GM12878 (cell line): ENCODE data around the gene PIP4K2A. TPM values are rescaled to one million over a fixed set of nuclear protein-coding genes. Genes with fewer than 3 reads are reported as not detected.

ENCODE experiments used
- ATAC-seq: fragments of 200-7000 bp; cut with Tn5 transposase; 3 replicates; pipeline ENCODE4 v1.9.1; 2020; ENCODE audit warnings: mild to moderate bottlenecking, moderate library complexity
- BruUV-seq: library from RNA; stranded (reverse); fragments of 400-500 nt; replicated peaks from 2 replicates; lab custom pipeline; 2021; lab: Mats Ljungman, UMichigan
- CTCF ChIA-PET: fragments of 300-600 bp; sonication (Branson Sonifier 250); formaldehyde crosslinking; extraction: SDS; loops from one replicate; lab custom pipeline; 2021; ENCODE audit warnings: inconsistent platforms; lab: Yijun Ruan, JAX
- POLR2A ChIA-PET: fragments of 350-600 bp; formaldehyde crosslinking; extraction: SDS; loops from one replicate; lab custom pipeline; 2021; ENCODE audit warnings: inconsistent platforms; lab: Charles Lee
- RAD21 ChIA-PET: fragments of 300-600 bp; sonication (Branson Sonifier 250); formaldehyde crosslinking; loops from one replicate; lab custom pipeline; 2023; ENCODE audit warnings: antibody characterized with exemption; ENCODE audit not compliant: unreplicated experiment; lab: Charles Lee
- SMC1A ChIA-PET: fragments of 300-600 bp; sonication (Branson Sonifier 250); formaldehyde crosslinking; loops from one replicate; lab custom pipeline; 2023; ENCODE audit not compliant: unreplicated experiment, uncharacterized antibody; lab: Charles Lee
- DNase-seq: peaks from one replicate; pipeline ENCODE4 v3.0.0-alpha.2; 2011; ENCODE audit warnings: low read depth, low spot score
- FAIRE-seq: peaks from 3 replicates; lab custom pipeline; 2011; peaks lifted over from hg19 to GRCh38; lab: Jason Lieb, UNC
- H2AFZ ChIP-seq: 2 replicates; pipeline ENCODE4 v1.6.0; 2011; ENCODE audit warnings: low read depth, low read length, control low read depth; ENCODE audit not compliant: control insufficient read depth
- H3K27ac ChIP-seq: 2 replicates; pipeline ENCODE4 v1.5.1; 2011; ENCODE audit warnings: control low read depth; ENCODE audit not compliant: control insufficient read depth, insufficient read depth
- H3K27me3 ChIP-seq, 2 experiments: replicated peaks in 1 of 2; 2 replicates each; pipeline versions ENCODE4 v1.6.0 to v1.6.1; 2011; ENCODE audit warnings: low read length in 1 of 2; ENCODE audit not compliant: control insufficient read depth in 2 of 2, insufficient read depth in 2 of 2
- H3K36me3 ChIP-seq, 2 experiments: 2 replicates each; pipeline ENCODE4 v1.5.1; 2011; ENCODE audit warnings: low read length in 1 of 2; ENCODE audit not compliant: control insufficient read depth in 2 of 2, insufficient read depth in 2 of 2
- H3K4me1 ChIP-seq: 2 replicates; pipeline ENCODE4 v1.6.1; 2011; ENCODE audit warnings: mild to moderate bottlenecking, low read length, moderate library complexity, mixed read lengths; ENCODE audit not compliant: control insufficient read depth, insufficient read depth
- H3K4me2 ChIP-seq: 2 replicates; pipeline ENCODE4 v1.6.0; 2011; ENCODE audit warnings: control low read depth; ENCODE audit not compliant: control insufficient read depth, insufficient read depth
- H3K4me3 ChIP-seq: fragments of 200-600 bp; sonication (generic); 2 replicates; pipeline ENCODE4 v1.5.1; 2016
- H3K79me2 ChIP-seq: 2 replicates; pipeline ENCODE4 v1.6.0; 2011; ENCODE audit warnings: low read length; ENCODE audit not compliant: control insufficient read depth, insufficient read depth
- H3K9ac ChIP-seq: 2 replicates; pipeline ENCODE4 v1.8.0; 2011; ENCODE audit warnings: low read length, control low read depth, mixed read lengths; ENCODE audit not compliant: control insufficient read depth, insufficient read depth
- H3K9me3 ChIP-seq: replicated peaks from 3 replicates; pipeline ENCODE4 v1.5.1; 2011; ENCODE audit warnings: mild to moderate bottlenecking, low read length; ENCODE audit not compliant: control insufficient read depth, insufficient read depth
- H4K20me1 ChIP-seq: 2 replicates; pipeline ENCODE4 v1.6.0; 2011; ENCODE audit not compliant: control insufficient read depth, insufficient read depth
- CREB1 ChIP-seq: IDR thresholded peaks from 2 replicates; pipeline ENCODE4 v1.6.1; 2012; ENCODE audit warnings: low read depth, mild to moderate bottlenecking, inconsistent platforms
- EGR1 ChIP-seq, 2 experiments: IDR thresholded peaks; 1 replicate in 1 of 2; 2 replicates in 1 of 2; pipeline ENCODE4 v1.6.1; 2011 to 2012; ENCODE audit warnings: low read depth in 2 of 2, low read length in 2 of 2, borderline replicate concordance in 1 of 2, mild to moderate bottlenecking in 1 of 2, moderate library complexity in 1 of 2
- GATAD2B ChIP-seq: fragments of 450-650 bp; conservative IDR thresholded peaks from 2 replicates; pipeline ENCODE4 v1.6.1; 2017; ENCODE audit warnings: low read depth, mild to moderate bottlenecking, moderate library complexity
- HSF1 ChIP-seq: fragments of 150-350 bp; IDR thresholded peaks from 2 replicates; pipeline ENCODE4 v1.6.1; 2014; ENCODE audit warnings: mild to moderate bottlenecking, low read depth, low read length
- MEF2A ChIP-seq: IDR thresholded peaks from 2 replicates; pipeline ENCODE4 v1.6.1; 2011; ENCODE audit warnings: low read depth, mild to moderate bottlenecking, low read length, moderate library complexity; ENCODE audit not compliant: insufficient read depth
- MEF2B ChIP-seq: fragments of 450-650 bp; IDR thresholded peaks from 2 replicates; pipeline ENCODE4 v1.6.1; 2018; ENCODE audit warnings: mild to moderate bottlenecking, moderate library complexity; ENCODE audit not compliant: partially characterized antibody, poor library complexity, severe bottlenecking
- NR2F1 ChIP-seq: fragments of 450-650 bp; conservative IDR thresholded peaks from 2 replicates; pipeline ENCODE4 v1.6.1; 2017; ENCODE audit warnings: mild to moderate bottlenecking
- PAX8 ChIP-seq: fragments of 450-650 bp; IDR thresholded peaks from 2 replicates; pipeline ENCODE4 v1.6.1; 2017; ENCODE audit warnings: mild to moderate bottlenecking, moderate library complexity
- POLR2A ChIP-seq: IDR thresholded peaks from 2 replicates; pipeline ENCODE4 v1.6.1; 2011; ENCODE audit warnings: low read depth, mild to moderate bottlenecking, low read length
- RCOR1 ChIP-seq: conservative IDR thresholded peaks from 2 replicates; pipeline ENCODE4 v1.6.1; 2012; ENCODE audit warnings: low read depth, low read length, improper control_type of control experiment
- SP1 ChIP-seq: IDR thresholded peaks from one replicate; pipeline ENCODE4 v1.6.1; 2011; ENCODE audit warnings: low read depth, low read length
- SPI1 ChIP-seq: IDR thresholded peaks from 2 replicates; pipeline ENCODE4 v1.6.1; 2011; ENCODE audit warnings: low read depth, mild to moderate bottlenecking, low read length, moderate library complexity, borderline replicate concordance; ENCODE audit not compliant: insufficient read depth
- SREBF1 ChIP-seq: IDR thresholded peaks from 2 replicates; pipeline ENCODE4 v1.6.1; 2012; ENCODE audit warnings: mild to moderate bottlenecking, low read length
- SUZ12 ChIP-seq: fragments of 200-600 bp; sonication (generic); IDR thresholded peaks from one replicate; pipeline ENCODE4 v1.6.1; 2018; ENCODE audit warnings: antibody characterized with exemption, mild to moderate bottlenecking; ENCODE audit not compliant: unreplicated experiment
- TCF3 ChIP-seq: IDR thresholded peaks from 2 replicates; pipeline ENCODE4 v1.6.1; 2012; ENCODE audit warnings: low read depth, mild to moderate bottlenecking, low read length, borderline replicate concordance; ENCODE audit not compliant: insufficient read depth
- WGBS: methylation state at CpG from one replicate; pipeline ENCODE4 v1.1.6; 2016; ENCODE audit warnings: low lambda C conversion rate; ENCODE audit not compliant: insufficient replicate concordance, insufficient coverage; ENCODE audit errors: missing lambda C conversion rate; 5-methylcytosine and 5-hydroxymethylcytosine counted together
- in situ Hi-C: fragments of 300-500 bp; cut with MboI; formaldehyde crosslinking; loops from 9 replicates; pipeline ENCODE4 v1.14.3; 2018; ENCODE audit warnings: mixed read lengths
- intact Hi-C: fragments of 100-400 bp; cut with micrococcal nuclease; formaldehyde crosslinking; loops from one replicate; pipeline ENCODE4 v1.14.2; 2022; ENCODE audit not compliant: unreplicated experiment
- polyA plus RNA-seq, 11 experiments: library from polyadenylated mRNA; depleted of rRNA in 4 of 11; unstranded in 6 of 11; stranded (reverse) in 5 of 11; fragments of >200 nt; fragmentation: Nextera tagmentation in 4 of 11; fragmentation: Illumina TruSeq in 1 of 11; extraction: Ambion mirVana in 4 of 11; extraction: Trizol in 1 of 11; gene quantifications; 1 replicate in 1 of 11; 2 replicates in 10 of 11; pipeline versions ENCODE4 v1.2.1 to v1.2.3, GENCODE V29; 2011 to 2016; ENCODE audit warnings: inconsistent platforms in 2 of 11, missing spikeins in 2 of 11, low read depth in 1 of 11
- total RNA-seq, 4 experiments: library from RNA; depleted of rRNA in 3 of 4; stranded (reverse); fragments of >200 nt in 3 of 4; fragmentation: Illumina TruSeq in 1 of 4; extraction: Trizol in 1 of 4; gene quantifications; 2 replicates each; pipeline versions ENCODE4 v1.2.1 to v1.2.3, GENCODE V29; 2013 to 2021

Gene PIP4K2A
- total and polyA plus RNA-seq, 10 of the 15 experiments (the other 5 are each of a cell fraction or from before 2014, with no cell fraction given), result 54.3 to 139 (median 84.4) TPM

- Histone ChIP-seq H3K9me3 (no peaks in the 10 kb centered on the region), H3K27ac (no peak overlapping the region), H4K20me1 (no peaks in the 10 kb centered on the region), H3K79me2 (no peaks in the 10 kb centered on the region), H2AFZ (no peak overlapping the region), H3K36me3 (no peaks in the 10 kb centered on the region), H3K4me3 (no peak overlapping the region), H3K27me3 (no peaks in the 10 kb centered on the region), H3K4me1 (no peaks in the 10 kb centered on the region), H3K4me2 (no peak overlapping the region), H3K9ac (no peak overlapping the region)
- in situ Hi-C loops (no loop called here), intact Hi-C loops (no loop called here)
- ChIA-PET POLR2A (no interaction called here), SMC1A (no interaction called here), RAD21 (no interaction called here), CTCF (interaction anchor here (0.7 kb wide), 1 partner anchor 87 kb away, joined by 3 read pairs; no protein-coding TSS in a partner anchor)
- FAIRE-seq (no peak), DNase-seq (no peak), ATAC-seq (peak; percentile 86)
- no TSS peak for BruUV-seq
- 5% methylated on average over 11 of the region's 11 CpGs for WGBS
- no peak for TF ChIP-seq GATAD2B
- no peak for TF ChIP-seq RCOR1
- TF ChIP-seq SPI1, result peak; percentile 54; the same call in 1 of the 2 replicates
- TF ChIP-seq TCF3, result no peak
- no peak for TF ChIP-seq POLR2A
- TF ChIP-seq EGR1 (IDR thresholded peaks at IDR 0.05; ENCODE audit: borderline replicate concordance in 1 of 2, low read depth in 2 of 2, low read length in 2 of 2), result no peak
Measured at GRCh38 chr10:22505911-22506685, 208.3 kb downstream of the PIP4K2A start.

- CTCF ChIA-PET, result no interaction called here
- no peaks in the 10 kb centered on the region for H3K79me2 ChIP-seq
- intact Hi-C loops, result no loop called here
- SMC1A ChIA-PET, result no interaction called here
- no peaks in the 10 kb centered on the region for H3K27me3 ChIP-seq
- H3K36me3 ChIP-seq, result no peaks in the 10 kb centered on the region
- TF ChIP-seq PAX8 (no peak), MEF2B (no peak), NR2F1 (no peak), HSF1 (no peak), SP1 (no peak), MEF2A (no peak), SREBF1 (no peak), CREB1 (no peak), SUZ12 (no peak)
- no peak overlapping the region for H3K27ac ChIP-seq
- no peak overlapping the region for H2AFZ ChIP-seq
- ATAC-seq (no peak), DNase-seq (no peak), FAIRE-seq (no peak)
- BruUV-seq, result no TSS peak
- no peaks in the 10 kb centered on the region for H3K9me3 ChIP-seq
- WGBS, result 66% methylated on average over 4 of the region's 4 CpGs
- H3K4me3 ChIP-seq, result no peak overlapping the region
- no peak overlapping the region for H3K9ac ChIP-seq
- H4K20me1 ChIP-seq, result no peaks in the 10 kb centered on the region
- RAD21 ChIA-PET, result no interaction called here
- in situ Hi-C loops, result no loop called here
- no peak overlapping the region for H3K4me2 ChIP-seq
- no peaks in the 10 kb centered on the region for H3K4me1 ChIP-seq
- POLR2A ChIA-PET, result interaction anchor here (0.9 kb wide), 1 partner anchor 13 kb away, joined by 3 read pairs; no protein-coding TSS in a partner anchor
Measured at GRCh38 chr10:22504766-22505165, 209.6 kb downstream of the PIP4K2A start.
